Stimulated activated CD8-positive, alpha-beta memory T cell treated with anti-CD3 and anti-CD28 coated beads, Interleukin-2, amount 100 ng/mL, for 1 hour (primary cell): ENCODE results near the gene KITLG.
"Not testable (repeated sequence)": the region's sequence is repeated elsewhere in the genome, so short reads cannot be mapped to it uniquely, and the experiment has no call there.

Experiments used
- DNase-seq, 2 donors: peaks; one replicate each; pipeline ENCODE4 v3.0.0-alpha.2; 2020; ENCODE audit warnings: low read depth in 2 of 2

Gene KITLG

GRCh38 chr12:88580051-88580871 is at the start of gene KITLG:
KITLG (minus strand) TSS chr12:88580471; CDS start chr12:88580278, 193 bp downstream.
- no peak for DNase-seq

- no peak for DNase-seq
These were observed 48.7 kb upstream of the KITLG start for GRCh38 chr12:88628856-88629509.

GRCh38 chr12:88628035-88628434 is 47.8 kb upstream of the KITLG start:
- DNase-seq: not testable (repeated sequence)

- DNase-seq: no peak
These were observed 47.2 kb upstream of the KITLG start for GRCh38 chr12:88627501-88627900.

GRCh38 chr12:88625356-88625755 is 45.1 kb upstream of the KITLG start:
- DNase-seq: no peak

GRCh38 chr12:88624911-88625310 is 44.6 kb upstream of the KITLG start:
- no peak for DNase-seq

GRCh38 chr12:88623777-88624548 is 43.7 kb upstream of the KITLG start:
- DNase-seq: no peak

GRCh38 chr12:88617352-88617751 is 37.1 kb upstream of the KITLG start:
- DNase-seq: no peak

GRCh38 chr12:88615490-88615889 is 35.2 kb upstream of the KITLG start:
- no peak for DNase-seq

GRCh38 chr12:88604646-88605045 is 24.4 kb upstream of the KITLG start:
- no peak for DNase-seq

GRCh38 chr12:88600272-88600671 is 20.0 kb upstream of the KITLG start:
- no peak for DNase-seq

GRCh38 chr12:88597365-88597764 is 17.1 kb upstream of the KITLG start:
- DNase-seq: no peak

GRCh38 chr12:88595697-88596096 is 15.4 kb upstream of the KITLG start:
- DNase-seq: no peak

- no peak for DNase-seq
These were observed 14.5 kb upstream of the KITLG start for GRCh38 chr12:88594780-88595179.

- no peak for DNase-seq
These were observed 11.1 kb upstream of the KITLG start for GRCh38 chr12:88591343-88591742.

GRCh38 chr12:88590851-88591250 is 10.6 kb upstream of the KITLG start:
- no peak for DNase-seq

GRCh38 chr12:88585077-88585476 is 4.8 kb upstream of the KITLG start:
- DNase-seq: no peak

GRCh38 chr12:88579601-88580050 is 645 bp downstream of the KITLG start:
- DNase-seq: no peak

- DNase-seq: no peak
These were observed 1.1 kb downstream of the KITLG start for GRCh38 chr12:88579161-88579517.

GRCh38 chr12:88578276-88579160 is 1.8 kb downstream of the KITLG start:
- no peak for DNase-seq

GRCh38 chr12:88577537-88577936 is 2.7 kb downstream of the KITLG start:
- DNase-seq: no peak
